ENCODE results near the gene CTSL.

The CTSL gene

GRCh38 chr9:87701931-87702421 lies 23.9 kb upstream of the CTSL start:
- no peak for DNase-seq (ENCODE audit: extremely low read depth, low read depth)
- TF ChIP-seq, protein P1, sequence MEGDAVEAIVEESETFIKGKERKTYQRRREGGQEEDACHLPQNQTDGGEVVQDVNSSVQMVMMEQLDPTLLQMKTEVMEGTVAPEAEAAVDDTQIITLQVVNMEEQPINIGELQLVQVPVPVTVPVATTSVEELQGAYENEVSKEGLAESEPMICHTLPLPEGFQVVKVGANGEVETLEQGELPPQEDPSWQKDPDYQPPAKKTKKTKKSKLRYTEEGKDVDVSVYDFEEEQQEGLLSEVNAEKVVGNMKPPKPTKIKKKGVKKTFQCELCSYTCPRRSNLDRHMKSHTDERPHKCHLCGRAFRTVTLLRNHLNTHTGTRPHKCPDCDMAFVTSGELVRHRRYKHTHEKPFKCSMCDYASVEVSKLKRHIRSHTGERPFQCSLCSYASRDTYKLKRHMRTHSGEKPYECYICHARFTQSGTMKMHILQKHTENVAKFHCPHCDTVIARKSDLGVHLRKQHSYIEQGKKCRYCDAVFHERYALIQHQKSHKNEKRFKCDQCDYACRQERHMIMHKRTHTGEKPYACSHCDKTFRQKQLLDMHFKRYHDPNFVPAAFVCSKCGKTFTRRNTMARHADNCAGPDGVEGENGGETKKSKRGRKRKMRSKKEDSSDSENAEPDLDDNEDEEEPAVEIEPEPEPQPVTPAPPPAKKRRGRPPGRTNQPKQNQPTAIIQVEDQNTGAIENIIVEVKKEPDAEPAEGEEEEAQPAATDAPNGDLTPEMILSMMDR (IDR thresholded peaks at IDR 0.05; ENCODE audit: low read depth, low read length): no peak

GRCh38 chr9:87702921-87703320 lies 23.0 kb upstream of the CTSL start:
- TF ChIP-seq, protein P1 (IDR thresholded peaks at IDR 0.05; ENCODE audit: low read depth, low read length): no peak
- DNase-seq (ENCODE audit: extremely low read depth, low read depth): no peak

GRCh38 chr9:87703636-87704276 lies 22.2 kb upstream of the CTSL start:
- TF ChIP-seq, protein P1 (IDR thresholded peaks at IDR 0.05; ENCODE audit: low read depth, low read length): no peak
- DNase-seq (ENCODE audit: extremely low read depth, low read depth): no peak

- DNase-seq (ENCODE audit: extremely low read depth, low read depth): no peak
- TF ChIP-seq, protein P1 (IDR thresholded peaks at IDR 0.05; ENCODE audit: low read depth, low read length): no peak
Measured at GRCh38 chr9:87704342-87704741, 21.6 kb upstream of the CTSL start.

DNA sequence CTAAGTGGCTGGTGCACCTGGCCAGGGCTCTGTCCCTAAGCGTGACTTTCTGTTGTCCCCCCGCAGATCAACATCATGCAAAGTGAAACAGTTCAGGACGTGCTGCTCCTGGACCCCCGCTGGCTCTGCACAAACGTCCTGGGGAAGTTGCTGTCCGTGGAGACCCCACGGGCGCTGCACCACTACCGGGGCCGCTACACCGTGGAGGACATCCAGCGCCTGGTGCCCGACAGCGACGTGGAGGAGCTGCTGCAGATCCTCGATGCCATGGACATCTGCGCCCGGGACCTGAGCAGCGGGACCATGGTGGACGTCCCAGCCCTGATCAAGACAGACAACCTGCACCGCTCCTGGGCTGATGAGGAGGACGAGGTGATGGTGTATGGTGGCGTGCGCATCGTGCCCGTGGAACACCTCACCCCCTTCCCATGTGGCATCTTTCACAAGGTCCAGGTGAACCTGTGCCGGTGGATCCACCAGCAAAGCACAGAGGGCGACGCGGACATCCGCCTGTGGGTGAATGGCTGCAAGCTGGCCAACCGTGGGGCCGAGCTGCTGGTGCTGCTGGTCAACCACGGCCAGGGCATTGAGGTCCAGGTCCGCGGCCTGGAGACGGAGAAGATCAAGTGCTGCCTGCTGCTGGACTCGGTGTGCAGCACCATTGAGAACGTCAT lies 19.7 kb upstream of the CTSL start:
- TF ChIP-seq, protein P1 (IDR thresholded peaks at IDR 0.05; ENCODE audit: low read depth, low read length): no peak
- DNase-seq (ENCODE audit: extremely low read depth, low read depth): no peak

- TF ChIP-seq, protein P1 (IDR thresholded peaks at IDR 0.05; ENCODE audit: low read depth, low read length): no peak
- no peak for DNase-seq (ENCODE audit: extremely low read depth, low read depth)
Measured at GRCh38 chr9:87707805-87708506, 18.0 kb upstream of the CTSL start.

- TF ChIP-seq, protein P1 (IDR thresholded peaks at IDR 0.05; ENCODE audit: low read depth, low read length): no peak
- no peak for DNase-seq (ENCODE audit: extremely low read depth, low read depth)
Measured at GRCh38 chr9:87708546-87708945, 17.4 kb upstream of the CTSL start.

Measured in AG09319 (cell line).